GM18909 (cell line): ENCODE results near the gene DECR2.
"Not testable (repeated sequence)": the region's sequence is repeated elsewhere in the genome, so short reads cannot be mapped to it uniquely, and the experiment has no call there.

ENCODE experiments used
- ATAC-seq: cut with Tn5 transposase; IDR thresholded peaks from one replicate; pipeline ENCODE4 v1.9.1; 2021; ENCODE audit warnings: mild to moderate bottlenecking; ENCODE audit not compliant: unreplicated experiment, poor library complexity

The DECR2 gene

GRCh38 chr16:377419-377951 is 24.2 kb upstream of the DECR2 start:
- no peak for ATAC-seq

- ATAC-seq = not testable (repeated sequence)
Measured at GRCh38 chr16:378113-378820, 23.4 kb upstream of the DECR2 start.

GRCh38 chr16:378821-379182 is 22.9 kb upstream of the DECR2 start:
- no peak for ATAC-seq

- no peak for ATAC-seq
Measured at GRCh38 chr16:379183-379960, 22.3 kb upstream of the DECR2 start.

DNA sequence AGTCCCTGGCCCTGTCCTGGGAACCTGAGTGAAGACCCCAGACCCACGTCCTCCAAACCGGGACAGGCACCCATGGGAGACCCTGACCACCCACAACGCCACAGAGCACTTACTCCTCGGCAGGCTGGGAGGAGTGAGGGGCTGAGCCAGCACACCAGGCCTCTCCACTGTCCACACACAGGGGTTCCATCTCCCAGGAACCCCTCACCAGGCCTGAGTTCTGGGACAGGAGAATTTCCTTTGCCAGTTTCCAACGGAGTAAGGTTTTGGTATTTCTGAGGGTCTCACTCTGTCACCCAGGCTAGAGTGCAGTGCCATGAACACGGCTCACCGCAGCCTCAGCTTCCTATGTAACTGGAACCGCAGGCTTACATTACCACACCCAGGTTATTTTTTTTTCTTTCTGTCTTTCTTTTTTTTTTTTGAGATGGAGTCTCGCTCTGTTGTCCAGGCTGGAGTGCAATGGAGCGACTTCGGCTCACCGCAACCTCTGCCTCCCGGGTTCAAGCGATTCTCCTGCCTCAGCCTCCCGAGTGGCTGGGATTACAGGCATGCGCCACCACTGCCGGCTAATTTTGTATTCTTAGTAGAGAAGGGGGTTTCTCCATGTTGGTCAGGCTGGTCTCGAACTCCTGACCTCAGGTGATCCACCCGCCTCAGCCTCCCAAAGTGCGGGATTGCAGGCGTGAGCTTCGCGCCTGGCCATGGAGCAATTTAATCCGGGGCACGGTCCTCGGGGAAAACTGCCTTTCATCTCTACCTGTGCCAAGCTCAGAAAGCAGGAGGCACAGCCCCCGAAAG is 21.5 kb upstream of the DECR2 start:
- no peak for ATAC-seq

DNA sequence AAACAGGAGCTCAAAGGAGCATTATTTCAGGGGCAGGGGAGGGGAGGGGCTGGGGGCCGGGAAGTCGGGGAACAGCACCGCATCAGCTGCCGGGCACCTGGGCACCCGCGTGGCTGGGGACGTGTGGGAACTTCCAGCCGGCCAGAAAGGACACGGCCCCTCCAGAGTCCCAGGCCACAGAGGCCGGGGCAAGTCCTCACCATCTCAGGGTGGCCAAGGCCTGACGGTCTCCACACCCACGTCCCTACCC is 21.0 kb upstream of the DECR2 start:
- no peak for ATAC-seq

DNA sequence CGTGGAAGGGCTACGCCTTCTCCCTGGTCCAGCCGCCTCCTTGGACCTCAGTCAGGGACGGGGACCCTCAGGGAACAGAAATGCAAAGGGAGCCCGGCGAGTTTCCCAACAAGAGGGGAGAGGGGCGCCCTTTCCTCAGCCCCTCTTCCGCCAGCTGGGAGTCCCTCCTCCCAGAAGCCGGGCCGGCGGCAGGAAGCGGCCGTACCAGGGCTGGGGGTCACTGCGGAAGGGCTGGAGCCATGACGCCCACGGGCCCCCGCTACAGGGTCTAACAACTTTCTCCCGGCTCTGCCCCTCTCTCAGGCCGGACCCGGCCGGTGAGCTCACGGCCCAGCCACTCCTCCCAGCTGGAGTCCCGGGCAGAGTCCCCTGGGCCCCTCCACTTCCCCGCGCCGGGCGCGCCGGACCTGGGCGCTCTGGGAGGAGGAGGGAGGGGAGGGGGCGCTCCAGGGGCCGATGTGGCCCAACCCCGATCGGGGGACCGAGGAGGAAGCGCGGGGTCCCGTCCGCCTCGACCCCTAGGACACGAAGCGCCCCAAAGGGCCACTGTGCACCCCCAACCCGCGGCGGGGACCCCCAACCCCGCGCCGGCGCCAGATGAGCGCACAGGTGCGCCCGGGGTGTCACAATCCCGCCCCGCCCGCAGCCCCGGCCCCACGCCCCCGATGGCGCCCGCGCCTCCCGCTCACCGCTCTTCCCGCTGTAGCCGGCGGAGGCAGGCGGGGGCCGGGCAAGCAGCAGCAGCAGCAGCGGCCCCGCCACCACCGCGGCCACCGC is 20.5 kb upstream of the DECR2 start:
- ATAC-seq = peak; percentile 24

DNA sequence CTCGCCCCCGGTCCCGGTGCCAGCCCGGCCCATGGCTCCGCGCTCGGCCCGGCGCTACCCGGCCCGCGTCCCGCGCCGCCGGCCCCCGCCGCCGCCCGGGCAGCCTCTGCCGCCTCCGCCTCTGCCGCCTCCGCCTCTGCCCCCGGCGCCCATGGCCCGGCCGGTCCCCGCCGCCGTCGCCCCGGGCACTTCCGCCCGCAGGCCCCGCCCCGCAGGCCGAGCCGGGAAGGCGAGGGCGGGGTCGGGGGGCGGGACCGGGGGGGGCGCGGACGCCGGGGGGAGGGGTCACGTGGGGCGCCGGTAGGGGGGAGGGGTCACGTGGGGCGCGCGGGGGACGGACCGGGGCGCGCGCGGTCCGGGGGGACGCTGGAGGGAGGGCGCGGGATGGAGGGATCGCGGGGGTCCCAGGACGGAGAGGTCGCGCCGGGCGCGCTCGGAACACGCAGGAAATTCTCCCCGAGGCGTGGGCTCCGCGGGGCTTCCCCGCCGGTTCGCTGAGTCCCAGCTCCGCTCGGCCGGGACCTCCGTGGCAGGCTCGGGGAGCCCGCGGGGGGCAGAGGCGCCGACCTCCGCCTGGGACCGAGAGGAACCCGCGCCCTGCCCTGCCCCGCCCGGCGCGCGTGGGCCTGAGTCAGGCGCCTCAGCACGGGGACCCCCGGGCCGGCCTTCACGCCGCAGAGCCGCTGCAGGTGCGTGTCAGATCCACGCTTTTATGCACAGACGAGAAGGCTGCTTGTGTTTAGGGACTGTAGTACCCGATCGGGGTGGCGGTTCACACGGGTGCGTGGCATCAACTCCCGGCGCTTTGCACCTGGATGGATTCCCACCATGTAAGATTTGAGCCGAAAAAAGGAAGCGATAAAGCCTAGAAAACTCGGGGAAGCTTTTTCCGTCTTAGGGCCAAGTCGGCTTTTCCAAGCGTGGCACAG is 19.6 kb upstream of the DECR2 start, which contains the start of gene PGAP6:
PGAP6 (minus strand) TSS at position 190 of the 929 bp plus-strand sequence; CDS start at position 33, 157 bp downstream.
- ATAC-seq = peak; percentile 51

DNA sequence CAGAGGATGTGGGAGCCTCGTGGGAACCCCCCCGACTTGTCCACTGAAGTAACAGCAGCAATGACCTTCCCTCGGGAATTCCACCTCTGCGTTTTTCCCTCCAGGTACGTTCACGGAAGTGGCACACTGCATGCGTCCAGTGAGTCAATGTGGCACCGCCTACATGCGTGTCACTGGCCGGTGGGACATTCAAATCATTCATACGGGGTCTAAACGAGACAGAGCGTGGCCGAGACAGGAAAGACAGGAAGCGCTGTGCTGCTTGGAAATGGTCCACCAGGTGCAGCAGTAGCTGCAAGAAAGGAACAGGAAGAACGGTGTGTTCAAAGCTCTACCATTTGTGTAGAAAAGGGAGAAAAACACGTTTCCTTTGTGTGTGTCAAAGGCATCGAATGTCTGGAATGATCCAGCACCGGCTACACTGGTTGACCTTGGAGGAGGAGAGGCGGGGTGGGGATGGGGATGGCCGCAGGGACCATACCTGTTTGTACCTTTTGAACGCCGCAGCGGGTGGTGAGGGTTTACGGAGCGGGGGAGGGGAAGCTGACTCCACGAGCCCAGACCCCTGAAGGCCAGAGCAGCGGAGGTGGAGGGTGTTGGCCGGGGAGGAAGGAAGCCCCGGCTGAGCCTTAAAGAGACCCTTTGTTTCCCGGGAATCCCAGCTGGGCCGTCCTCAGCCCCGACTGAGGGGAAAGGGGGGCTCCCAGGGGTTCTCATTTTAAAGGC is 18.2 kb upstream of the DECR2 start:
- no peak for ATAC-seq

GRCh38 chr16:386641-387156 is 15.0 kb upstream of the DECR2 start:
- ATAC-seq = no peak

DNA sequence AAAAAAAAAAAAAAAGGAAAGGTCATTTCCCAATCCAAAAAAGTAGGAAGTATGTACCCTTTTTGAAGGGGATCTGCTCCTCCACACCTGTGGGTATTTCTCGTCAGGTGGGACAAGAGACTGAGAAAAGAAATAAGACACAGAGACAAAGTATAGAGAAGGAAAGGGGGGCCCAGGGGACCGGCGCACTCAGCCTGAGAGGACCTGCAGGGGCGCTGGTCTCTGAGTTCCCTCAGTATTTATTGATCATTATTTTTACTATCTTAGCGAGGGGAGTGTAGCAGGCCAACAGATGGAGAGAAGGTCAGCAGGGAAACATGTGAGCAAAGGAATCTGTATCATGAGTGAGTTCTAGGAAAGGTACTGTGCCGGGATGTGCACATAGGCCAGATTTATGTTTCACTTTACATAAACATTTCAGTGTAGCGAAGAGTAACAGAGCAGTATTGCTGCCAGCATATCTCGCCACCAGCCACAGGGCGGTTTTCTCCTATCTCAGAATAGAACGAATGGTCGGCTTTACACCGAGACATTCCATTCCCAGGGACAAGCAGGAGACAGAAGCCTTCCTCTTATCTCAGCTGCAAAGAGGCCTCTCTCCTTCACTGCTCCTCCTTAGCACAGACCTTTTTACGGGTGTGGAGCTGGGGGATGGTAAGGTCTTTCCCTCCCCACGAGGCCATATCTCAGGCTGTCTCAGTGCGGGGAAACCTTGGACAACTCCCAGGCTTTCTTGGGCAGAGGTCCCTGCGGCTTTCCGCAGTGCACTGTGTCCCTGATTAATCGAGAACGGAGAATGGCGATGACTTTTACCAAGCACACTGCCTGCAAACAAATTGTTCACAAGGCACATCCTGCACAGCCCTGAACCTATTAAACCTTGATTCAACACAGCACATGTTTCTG is 13.7 kb upstream of the DECR2 start:
- ATAC-seq = not testable (repeated sequence)

GRCh38 chr16:389352-389751 is 12.3 kb upstream of the DECR2 start:
- no peak for ATAC-seq

DNA sequence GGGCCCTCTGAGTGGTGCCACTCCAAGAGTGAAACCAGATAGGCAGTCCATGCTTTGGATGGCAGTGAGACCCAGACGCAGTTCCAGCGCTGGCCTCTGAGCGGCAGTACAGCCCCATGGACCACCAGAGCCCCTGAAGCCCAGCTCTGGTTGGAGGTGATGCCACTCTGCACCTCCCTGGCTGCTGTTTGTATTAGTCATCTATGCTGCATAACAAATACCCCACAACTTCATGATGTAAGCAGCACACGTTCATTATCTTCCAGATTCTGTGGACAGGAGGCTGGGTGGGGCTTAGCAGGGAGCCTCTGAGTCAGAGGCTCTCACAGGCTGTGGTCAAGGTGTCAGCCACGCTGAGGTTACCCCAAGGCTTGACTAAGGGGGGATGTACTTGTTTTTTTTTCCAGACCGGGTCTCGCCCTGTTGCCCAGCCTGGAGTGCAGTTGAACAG is 9.8 kb upstream of the DECR2 start:
- no peak for ATAC-seq

GRCh38 chr16:392450-393030 is 9.1 kb upstream of the DECR2 start:
- ATAC-seq = no peak

GRCh38 chr16:396199-396598 is 5.5 kb upstream of the DECR2 start:
- ATAC-seq = no peak

DNA sequence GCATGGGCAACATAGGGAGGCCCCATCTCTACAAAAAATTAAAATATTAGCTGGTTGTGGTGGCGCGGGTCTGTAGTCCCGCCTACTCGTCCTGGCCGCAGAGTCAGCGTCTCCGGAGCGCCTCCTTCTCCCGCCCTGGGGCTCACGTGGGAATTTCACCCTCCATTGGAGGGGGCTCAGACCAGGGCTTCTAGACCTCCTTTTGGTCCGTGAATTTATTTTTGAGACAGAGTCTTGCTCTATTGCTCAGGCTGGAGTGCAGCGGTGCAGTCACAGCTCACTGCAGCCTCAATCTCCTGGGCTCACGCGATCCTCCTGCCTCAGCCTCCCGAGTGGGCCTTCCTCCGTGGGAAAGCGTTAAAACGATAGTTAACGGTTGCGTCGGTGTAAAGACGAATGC is 5.1 kb upstream of the DECR2 start:
- ATAC-seq = no peak

DNA sequence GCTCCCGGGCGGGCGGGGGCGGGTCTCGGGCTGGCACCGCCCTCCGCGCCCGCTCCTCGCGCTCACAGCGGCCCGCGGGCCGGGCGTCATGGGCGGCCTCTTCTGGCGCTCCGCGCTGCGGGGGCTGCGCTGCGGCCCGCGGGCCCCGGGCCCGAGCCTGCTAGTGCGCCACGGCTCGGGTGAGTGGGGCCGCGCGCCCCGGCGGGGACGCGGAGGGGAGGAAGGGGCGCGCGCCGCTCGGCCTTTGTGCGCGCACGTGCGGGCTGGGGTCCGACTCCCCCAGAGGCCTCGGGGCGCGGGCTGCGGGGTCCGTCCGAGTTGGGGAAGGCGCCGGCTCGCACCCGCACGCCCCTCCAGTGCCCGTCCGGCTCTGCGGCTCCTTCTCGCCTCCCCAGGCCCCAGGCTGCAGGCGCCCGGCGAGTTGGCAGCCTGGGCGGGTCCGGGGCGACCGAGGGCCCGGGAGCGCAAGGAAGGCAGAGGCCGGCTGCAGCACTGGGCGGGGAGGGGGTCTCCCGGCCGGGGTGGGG is 4.5 kb upstream of the DECR2 start, which contains the start of gene NME4:
NME4 (plus strand) TSS at position 65 of the 527 bp plus-strand sequence; CDS start at position 89, 24 bp downstream.
- no peak for ATAC-seq
